Activated naive CD8-positive, alpha-beta T cell treated with anti-CD3 and anti-CD28 coated beads for 36 hours (primary cell): ENCODE data around the gene PHETA1. TPM values are rescaled to one million over a fixed set of nuclear protein-coding genes. Genes with fewer than 3 reads are reported as not detected.

ENCODE experiments used
- DNase-seq: peaks from one replicate; pipeline ENCODE4 v3.0.0; 2021
- H3K27ac Mint-ChIP-seq: one replicate; pipeline ENCODE4 v1.8.0; 2022; ENCODE audit warnings: mild to moderate bottlenecking, moderate library complexity, mixed read lengths
- H3K27me3 Mint-ChIP-seq: one replicate; pipeline ENCODE4 v1.8.0; 2022; ENCODE audit warnings: mild to moderate bottlenecking, mixed read lengths
- H3K36me3 Mint-ChIP-seq: one replicate; pipeline ENCODE4 v1.8.0; 2021; ENCODE audit warnings: mild to moderate bottlenecking, mixed read lengths
- H3K4me1 Mint-ChIP-seq: one replicate; pipeline ENCODE4 v1.8.0; 2021; ENCODE audit warnings: mixed read lengths
- H3K4me3 Mint-ChIP-seq: one replicate; pipeline ENCODE4 v1.8.0; 2022; ENCODE audit warnings: mild to moderate bottlenecking, moderate library complexity, mixed read lengths
- H3K9me3 Mint-ChIP-seq: one replicate; pipeline ENCODE4 v1.8.0; 2022; ENCODE audit warnings: mixed read lengths
- total RNA-seq, 2 experiments: library from RNA; stranded (reverse); gene quantifications; one replicate each; pipeline ENCODE4 v1.2.3, GENCODE V29; 2021

PHETA1 gene
- total RNA-seq, 2 experiments from 2014 or later = 2.0 to 2.4 TPM

GRCh38 chr12:111313833-111314259, 55.0 kb downstream of the PHETA1 start:
- Mint-ChIP-seq H3K27me3 (peaks cover 10% of the 10 kb centered on the region), H3K9me3 (no peaks in the 10 kb centered on the region), H3K36me3 (no peaks in the 10 kb centered on the region), H3K4me3 (no peak overlapping the region), H3K27ac (no peak overlapping the region), H3K4me1 (peaks cover 6% of the 10 kb centered on the region)
- DNase-seq = peak; percentile 61

GRCh38 chr12:111312708-111313107, 56.2 kb downstream of the PHETA1 start:
- Mint-ChIP-seq H3K27me3 (peaks cover 10% of the 10 kb centered on the region), H3K4me1 (peaks cover 6% of the 10 kb centered on the region), H3K4me3 (no peak overlapping the region), H3K36me3 (no peaks in the 10 kb centered on the region), H3K9me3 (no peaks in the 10 kb centered on the region), H3K27ac (no peak overlapping the region)
- no peak for DNase-seq

GRCh38 chr12:111312016-111312415, 56.9 kb downstream of the PHETA1 start:
- H3K27ac Mint-ChIP-seq = no peak overlapping the region
- DNase-seq = no peak
- H3K4me1 Mint-ChIP-seq = peaks cover 6% of the 10 kb centered on the region
- H3K4me3 Mint-ChIP-seq = no peak overlapping the region
- peaks cover 2% of the 10 kb centered on the region for H3K9me3 Mint-ChIP-seq
- no peaks in the 10 kb centered on the region for H3K36me3 Mint-ChIP-seq
- H3K27me3 Mint-ChIP-seq = peaks cover 10% of the 10 kb centered on the region

GRCh38 chr12:111311011-111311410, 57.9 kb downstream of the PHETA1 start:
- no peaks in the 10 kb centered on the region for H3K36me3 Mint-ChIP-seq
- H3K4me1 Mint-ChIP-seq = peaks cover 6% of the 10 kb centered on the region
- H3K27me3 Mint-ChIP-seq = peaks cover 6% of the 10 kb centered on the region
- no peak for DNase-seq
- peaks cover 2% of the 10 kb centered on the region for H3K9me3 Mint-ChIP-seq
- no peak overlapping the region for H3K4me3 Mint-ChIP-seq
- no peak overlapping the region for H3K27ac Mint-ChIP-seq

Other genes with a start within 250 kb of the PHETA1 start
- 10 to 100 TPM; 58.5 to 59.4 TPM for gene SH2B3, start 36.8 kb upstream of the PHETA1 start, total RNA-seq
- 10 to 100 TPM; 24.8 to 30.8 TPM for gene ATXN2, start 230.2 kb upstream of the PHETA1 start, total RNA-seq